Hypothalamus (tissue), 51 donors: ENCODE data around the gene METTL16.

Source experiments
- DNase-seq, 51 donors: peaks; one replicate each; lab custom pipeline; 2025; lab: John Stamatoyannopoulos, UW

The METTL16 gene

DNA sequence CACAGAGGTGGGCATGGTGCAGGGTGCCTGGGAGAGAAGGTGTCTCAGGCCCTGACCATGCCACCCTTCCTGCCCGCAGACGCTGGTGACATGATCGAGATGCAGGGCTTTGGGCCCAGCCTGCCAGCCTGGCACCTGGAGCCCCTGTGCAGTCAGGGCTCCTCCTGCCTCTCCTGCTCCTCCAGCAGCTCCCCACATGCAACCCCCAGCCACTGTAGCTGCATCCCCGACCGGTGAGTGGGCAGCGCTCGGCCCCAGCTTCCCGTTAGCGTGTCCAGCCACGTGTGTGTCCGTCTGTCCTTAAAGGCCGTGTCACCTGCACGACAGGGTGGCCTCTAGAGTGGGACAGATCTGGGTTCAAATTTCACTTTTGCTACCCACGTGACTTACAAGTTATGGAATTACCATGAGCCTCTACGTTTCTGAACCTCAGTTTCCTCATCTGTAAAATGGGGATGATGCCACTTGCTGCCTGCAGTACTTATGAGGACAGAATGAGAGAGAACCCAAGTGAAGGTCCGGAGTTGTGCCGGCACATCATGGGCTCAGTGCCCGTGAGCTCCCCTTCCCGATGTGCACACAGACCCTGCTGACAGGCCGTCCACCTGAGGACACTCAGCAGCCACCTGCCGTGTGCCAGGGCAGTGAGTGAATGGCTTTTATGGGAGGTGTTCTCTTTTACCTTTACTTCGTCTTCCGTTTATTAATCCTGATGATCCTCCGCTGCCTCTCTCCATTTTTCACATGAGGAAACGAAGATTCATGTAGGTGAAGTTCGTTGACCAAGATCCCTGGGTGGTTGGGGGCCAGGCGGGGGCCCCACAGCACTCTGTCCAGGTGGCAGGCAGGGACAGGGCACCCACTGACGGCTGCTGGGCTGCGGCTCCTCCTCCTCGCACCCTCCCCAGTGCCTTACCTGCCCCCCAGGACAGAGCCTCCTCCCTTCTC lies 140.2 kb downstream of the METTL16 start:
- no peak for DNase-seq

DNA sequence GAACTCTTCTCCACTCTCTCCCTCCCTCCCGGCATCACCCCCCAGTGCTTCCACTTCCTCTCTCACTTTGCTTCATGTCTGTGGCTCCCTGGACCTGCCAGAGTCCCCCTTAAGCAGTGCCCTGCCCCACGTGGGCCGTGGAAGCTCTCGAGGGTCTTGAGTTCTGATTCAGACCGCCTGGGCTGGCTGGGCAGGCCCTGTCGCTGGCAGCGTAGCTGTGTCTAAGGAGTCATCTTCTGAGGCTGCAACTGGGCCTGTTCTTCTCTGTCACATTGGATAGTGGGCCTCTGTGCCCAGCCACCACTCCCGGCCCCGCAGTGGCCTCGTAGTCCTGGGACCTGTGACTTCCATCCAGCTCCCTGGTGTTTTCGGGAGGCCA lies 141.5 kb downstream of the METTL16 start:
- no peak for DNase-seq

DNA sequence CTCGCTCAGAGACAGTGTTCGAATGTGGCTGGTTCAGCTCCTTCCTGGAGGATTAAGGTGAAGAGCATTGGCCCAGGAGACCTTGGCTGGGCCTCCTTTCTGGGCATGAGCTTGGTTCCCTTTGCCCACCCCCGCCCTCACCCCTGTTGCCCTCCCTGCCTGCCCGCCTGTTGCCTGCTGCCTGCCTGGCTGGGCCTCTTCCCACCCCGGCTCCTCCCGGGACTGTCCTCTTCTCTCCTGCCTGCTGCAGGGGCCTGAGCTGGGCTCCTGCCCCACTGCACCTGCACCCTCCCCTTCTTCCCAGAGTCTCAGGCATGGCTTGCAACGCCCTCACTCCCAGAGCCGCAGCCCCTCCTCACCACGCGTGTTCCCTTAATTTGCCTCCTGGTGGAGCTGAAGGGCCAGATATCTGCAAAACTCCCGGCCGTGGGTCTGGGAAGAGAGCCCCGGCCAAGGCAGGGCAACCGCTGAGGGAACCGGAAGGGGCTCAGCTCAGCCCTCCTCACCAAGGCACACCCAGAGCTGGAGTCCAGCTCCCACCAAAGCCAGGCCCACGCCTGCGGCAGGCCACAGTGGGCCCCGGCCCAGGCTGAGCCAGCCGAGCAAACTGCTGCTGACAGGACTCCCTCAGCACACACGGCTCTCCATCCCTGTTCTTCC lies 142.0 kb downstream of the METTL16 start:
- DNase-seq = no peak

DNA sequence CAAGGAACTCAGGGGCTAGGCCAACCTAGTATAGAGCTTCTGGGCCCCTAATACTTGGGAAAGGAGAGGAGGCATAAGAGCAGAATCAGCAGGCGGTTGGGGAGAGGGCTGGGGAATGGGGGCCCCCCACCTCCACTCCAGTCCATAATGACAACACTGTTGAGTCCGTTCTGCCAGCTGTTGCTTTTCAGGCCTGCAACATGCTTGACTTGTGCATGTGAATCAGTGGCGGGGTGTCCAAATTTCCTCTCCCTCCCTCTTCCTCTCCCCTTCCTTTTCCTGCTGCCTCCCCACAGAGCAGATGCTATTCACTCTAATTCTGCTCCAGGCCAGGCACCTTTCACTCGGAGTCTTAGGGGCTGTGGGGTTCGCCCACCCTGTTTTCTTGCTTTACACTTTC lies 142.6 kb downstream of the METTL16 start:
- DNase-seq = no peak

DNA sequence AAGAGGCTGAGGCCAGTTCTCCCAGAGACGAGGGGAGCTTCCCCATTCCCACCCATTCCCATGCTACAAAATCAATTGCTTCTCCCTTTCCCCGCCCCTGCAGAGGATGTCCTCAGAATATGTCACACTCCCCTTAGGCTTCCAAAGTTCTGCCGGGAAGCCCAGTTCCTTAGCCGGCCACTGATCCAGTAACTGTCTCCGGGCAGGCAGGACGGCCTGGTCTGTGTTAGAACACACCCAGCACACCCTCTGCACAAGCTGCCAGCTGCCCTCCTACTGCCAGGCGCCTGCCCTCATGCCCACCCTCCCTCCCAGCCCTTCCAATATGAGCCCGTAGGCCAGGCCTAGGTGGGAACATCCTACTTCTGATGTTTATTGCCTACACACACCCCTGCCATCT lies 143.3 kb downstream of the METTL16 start:
- no peak for DNase-seq

DNA sequence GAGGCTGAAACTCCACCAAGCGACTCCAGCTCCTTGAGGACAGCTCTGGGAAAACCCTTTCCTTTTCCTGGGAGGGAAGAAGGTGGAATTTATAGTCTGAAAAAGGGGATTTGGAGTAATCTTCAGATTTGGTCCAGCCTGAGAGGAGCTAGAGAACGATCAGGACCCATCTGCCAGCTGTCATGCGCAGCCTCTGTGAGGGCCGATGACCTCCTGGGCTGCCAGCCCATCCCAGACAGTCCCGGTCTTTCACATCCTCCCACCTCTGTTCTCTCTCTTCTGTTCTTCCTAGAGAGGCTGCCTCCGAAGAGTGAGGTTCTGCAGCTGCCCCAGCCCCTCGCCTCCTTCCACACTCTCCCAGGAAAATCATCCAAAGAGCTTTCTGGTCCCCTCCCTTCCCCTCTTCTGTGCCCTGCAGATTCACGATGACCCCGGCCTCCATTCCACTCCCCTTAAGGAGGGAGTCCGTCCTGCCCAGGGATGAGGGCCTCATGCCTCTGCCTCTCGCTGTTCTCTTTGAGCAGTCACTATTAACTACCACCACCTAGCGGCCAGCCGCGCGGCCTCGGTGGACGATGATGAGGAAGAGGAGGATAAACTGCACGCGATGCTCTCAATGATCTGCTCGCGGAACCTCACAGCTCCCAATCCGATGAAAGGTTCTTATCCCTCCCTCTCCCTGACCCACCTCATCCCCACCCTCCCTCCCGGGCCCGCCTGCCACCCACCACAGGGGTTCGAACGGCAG lies 144.8 kb downstream of the METTL16 start:
- peak in 3 of 51 donors; percentile 4 to 20 (median 13) for DNase-seq
